Neural progenitor cell (in vitro differentiated cells): ENCODE measurements around the gene CASP9. TPM values are rescaled to one million over a fixed set of nuclear protein-coding genes. Genes with fewer than 3 reads are reported as not detected.

Source experiments
- DNase-seq: peaks from one replicate; pipeline ENCODE4 v3.0.0-alpha.2; 2016; ENCODE audit warnings: low spot score
- H2AFZ ChIP-seq: fragments of 200-600 bp; sonication (generic); replicated peaks from 2 replicates; pipeline ENCODE4 v1.6.1; 2016; ENCODE audit warnings: antibody characterized with exemption
- H3F3A ChIP-seq: fragments of 200-600 bp; sonication (generic); 2 replicates; pipeline ENCODE4 v1.6.1; 2016; ENCODE audit warnings: antibody characterized with exemption, low read depth
- H3K27ac ChIP-seq: fragments of 200-600 bp; sonication (generic); 2 replicates; pipeline ENCODE4 v1.5.1; 2016; ENCODE audit warnings: mild to moderate bottlenecking
- H3K27me3 ChIP-seq: fragments of 200-600 bp; sonication (generic); 2 replicates; pipeline ENCODE4 v1.6.1; 2016; ENCODE audit warnings: mild to moderate bottlenecking, moderate library complexity
- H3K36me3 ChIP-seq: fragments of 200-600 bp; sonication (generic); 2 replicates; pipeline ENCODE4 v1.5.1; 2016
- H3K4me1 ChIP-seq: fragments of 200-600 bp; sonication (generic); 2 replicates; pipeline ENCODE4 v1.6.1; 2016; ENCODE audit warnings: mixed run types
- H3K4me2 ChIP-seq: fragments of 200-600 bp; sonication (generic); 2 replicates; pipeline ENCODE4 v1.6.1; 2016
- H3K4me3 ChIP-seq: fragments of 200-600 bp; sonication (generic); 2 replicates; pipeline ENCODE4 v1.5.1; 2016
- H3K79me2 ChIP-seq: fragments of 200-600 bp; sonication (generic); 2 replicates; pipeline ENCODE4 v1.6.1; 2016; ENCODE audit warnings: low read depth
- H3K9ac ChIP-seq: fragments of 200-600 bp; sonication (generic); 2 replicates; pipeline ENCODE4 v1.6.1; 2016
- H3K9me3 ChIP-seq: fragments of 200-600 bp; sonication (generic); 2 replicates; pipeline ENCODE4 v1.5.1; 2016; ENCODE audit warnings: low read depth
- H4K20me1 ChIP-seq: fragments of 200-600 bp; sonication (generic); 2 replicates; pipeline ENCODE4 v1.6.1; 2016; ENCODE audit warnings: low read depth
- H3K27ac Mint-ChIP-seq: 3 replicates; pipeline ENCODE4 v1.8.0; 2021; ENCODE audit warnings: mixed read lengths
- H3K27me3 Mint-ChIP-seq: 2 replicates; pipeline ENCODE4 v1.8.0; 2022; ENCODE audit warnings: low read depth, mild to moderate bottlenecking, inconsistent platforms, moderate library complexity, mixed read lengths; ENCODE audit not compliant: insufficient read depth
- H3K36me3 Mint-ChIP-seq: 3 replicates; pipeline ENCODE4 v1.8.0; 2021; ENCODE audit warnings: mixed read lengths
- H3K4me1 Mint-ChIP-seq: 3 replicates; pipeline ENCODE4 v1.8.0; 2021; ENCODE audit warnings: mixed read lengths
- H3K4me3 Mint-ChIP-seq: 3 replicates; pipeline ENCODE4 v1.8.0; 2021; ENCODE audit warnings: mild to moderate bottlenecking, moderate library complexity, mixed read lengths
- H3K9me3 Mint-ChIP-seq: 3 replicates; pipeline ENCODE4 v1.8.0; 2020; ENCODE audit warnings: mixed read lengths
- EZH2 ChIP-seq: fragments of 200-600 bp; sonication (generic); IDR thresholded peaks from 2 replicates; pipeline ENCODE4 v1.6.1; 2017; ENCODE audit warnings: antibody characterized with exemption, mild to moderate bottlenecking, moderate library complexity
- EZH2phosphoT487 ChIP-seq: fragments of 200-600 bp; sonication (generic); IDR thresholded peaks from 2 replicates; pipeline ENCODE4 v1.6.1; 2017; ENCODE audit warnings: antibody characterized with exemption
- total RNA-seq: library from RNA; depleted of rRNA; stranded (reverse); fragments of >200 nt; gene quantifications from 2 replicates; pipeline ENCODE4 v1.2.3, GENCODE V29; 2015; ENCODE audit warnings: low replicate concordance
- TF ChIP-seq, protein P1 (sequence below): fragments of 200-600 bp; sonication (generic); IDR thresholded peaks from 2 replicates; pipeline ENCODE4 v1.5.1; 2017; ENCODE audit warnings: antibody characterized with exemption, mild to moderate bottlenecking

Gene CASP9
- total RNA-seq, 1 donor from 2014 or later = 12.4 TPM

DNA sequence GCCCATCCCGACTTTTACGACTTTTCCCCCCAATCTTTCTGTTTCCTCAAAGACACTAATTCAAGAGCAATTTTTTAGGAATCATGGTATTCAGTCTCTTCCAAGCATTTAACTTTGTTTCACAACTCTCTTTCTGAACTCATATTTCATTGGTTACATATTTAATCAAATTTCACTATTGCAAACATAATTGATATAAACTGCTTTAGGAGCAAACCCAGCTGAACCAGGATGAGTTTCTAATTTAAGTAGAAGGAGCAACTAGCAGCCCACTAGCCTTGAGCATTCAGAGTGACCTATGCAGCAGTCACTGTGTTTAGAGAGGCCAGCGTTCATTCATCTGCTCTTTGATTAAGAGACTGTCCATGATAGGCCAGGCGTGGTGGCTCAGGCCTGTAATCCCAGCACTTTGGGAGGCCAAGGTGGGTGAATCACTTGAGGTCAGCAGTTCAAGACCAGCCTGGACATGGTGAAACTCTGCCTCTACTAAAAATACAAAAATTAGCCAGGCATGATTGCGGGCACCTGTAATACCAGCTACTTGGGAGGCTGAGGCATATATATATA is 46.3 kb downstream of the CASP9 start:
- no peak overlapping the region for H3K27ac Mint-ChIP-seq

DNA sequence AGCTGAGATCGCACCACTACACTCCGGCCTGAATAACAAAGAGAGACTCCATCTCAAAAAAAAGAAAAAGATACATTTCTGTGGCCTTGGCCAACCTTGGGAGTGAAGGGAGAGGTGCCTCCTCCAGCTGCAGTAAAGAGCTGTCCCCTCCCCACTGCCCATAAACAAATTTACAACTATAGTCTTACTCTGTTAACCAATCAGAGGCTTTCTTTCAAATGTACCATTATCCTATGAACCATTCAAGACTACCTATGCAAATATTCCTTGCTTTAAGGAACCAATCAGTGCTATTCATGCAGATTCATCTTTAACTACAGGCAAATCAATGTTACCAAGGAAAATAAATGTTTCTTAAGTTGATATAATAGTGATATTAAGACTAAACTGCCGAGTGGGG is 47.1 kb downstream of the CASP9 start:
- no peak overlapping the region for H3K27ac ChIP-seq
- no peaks in the 10 kb centered on the region for H3F3A ChIP-seq
- DNase-seq = no peak
- no peaks in the 10 kb centered on the region for H3K4me1 ChIP-seq
- H3K4me2 ChIP-seq = no peak overlapping the region
- H3K4me3 Mint-ChIP-seq = no peak overlapping the region
- H3K4me3 ChIP-seq = no peak overlapping the region
- H3K27me3 ChIP-seq = no peaks in the 10 kb centered on the region
- no peaks in the 10 kb centered on the region for H3K9me3 Mint-ChIP-seq
- H3K27me3 Mint-ChIP-seq = peaks cover 2% of the 10 kb centered on the region
- no peaks in the 10 kb centered on the region for H3K36me3 Mint-ChIP-seq
- H3K9ac ChIP-seq = no peak overlapping the region
- TF ChIP-seq EZH2phosphoT487 (no peak), EZH2 (no peak)
- TF ChIP-seq, protein P1, sequence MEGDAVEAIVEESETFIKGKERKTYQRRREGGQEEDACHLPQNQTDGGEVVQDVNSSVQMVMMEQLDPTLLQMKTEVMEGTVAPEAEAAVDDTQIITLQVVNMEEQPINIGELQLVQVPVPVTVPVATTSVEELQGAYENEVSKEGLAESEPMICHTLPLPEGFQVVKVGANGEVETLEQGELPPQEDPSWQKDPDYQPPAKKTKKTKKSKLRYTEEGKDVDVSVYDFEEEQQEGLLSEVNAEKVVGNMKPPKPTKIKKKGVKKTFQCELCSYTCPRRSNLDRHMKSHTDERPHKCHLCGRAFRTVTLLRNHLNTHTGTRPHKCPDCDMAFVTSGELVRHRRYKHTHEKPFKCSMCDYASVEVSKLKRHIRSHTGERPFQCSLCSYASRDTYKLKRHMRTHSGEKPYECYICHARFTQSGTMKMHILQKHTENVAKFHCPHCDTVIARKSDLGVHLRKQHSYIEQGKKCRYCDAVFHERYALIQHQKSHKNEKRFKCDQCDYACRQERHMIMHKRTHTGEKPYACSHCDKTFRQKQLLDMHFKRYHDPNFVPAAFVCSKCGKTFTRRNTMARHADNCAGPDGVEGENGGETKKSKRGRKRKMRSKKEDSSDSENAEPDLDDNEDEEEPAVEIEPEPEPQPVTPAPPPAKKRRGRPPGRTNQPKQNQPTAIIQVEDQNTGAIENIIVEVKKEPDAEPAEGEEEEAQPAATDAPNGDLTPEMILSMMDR = no peak
- H4K20me1 ChIP-seq = no peaks in the 10 kb centered on the region
- no peaks in the 10 kb centered on the region for H3K9me3 ChIP-seq
- no peaks in the 10 kb centered on the region for H3K4me1 Mint-ChIP-seq
- H2AFZ ChIP-seq = no peak overlapping the region
- no peak overlapping the region for H3K27ac Mint-ChIP-seq
- no peaks in the 10 kb centered on the region for H3K79me2 ChIP-seq
- no peaks in the 10 kb centered on the region for H3K36me3 ChIP-seq

More for the DNA sequence above, 46.3 kb downstream of the CASP9 start:
- Histone ChIP-seq H3K4me2 (no peak overlapping the region), H3K27me3 (no peaks in the 10 kb centered on the region), H4K20me1 (no peaks in the 10 kb centered on the region), H3F3A (no peaks in the 10 kb centered on the region), H3K9ac (no peak overlapping the region), H3K9me3 (no peaks in the 10 kb centered on the region), H3K4me3 (no peak overlapping the region), H3K36me3 (no peaks in the 10 kb centered on the region), H3K4me1 (no peaks in the 10 kb centered on the region), H3K27ac (no peak overlapping the region), H3K79me2 (no peaks in the 10 kb centered on the region), H2AFZ (no peak overlapping the region)
- TF ChIP-seq EZH2phosphoT487 (no peak), EZH2 (no peak)
- TF ChIP-seq, protein P1 = no peak
- no peaks in the 10 kb centered on the region for H3K36me3 Mint-ChIP-seq
- DNase-seq = no peak
- no peaks in the 10 kb centered on the region for H3K4me1 Mint-ChIP-seq
- no peaks in the 10 kb centered on the region for H3K27me3 Mint-ChIP-seq
- H3K9me3 Mint-ChIP-seq = no peaks in the 10 kb centered on the region
- no peak overlapping the region for H3K4me3 Mint-ChIP-seq

DNA sequence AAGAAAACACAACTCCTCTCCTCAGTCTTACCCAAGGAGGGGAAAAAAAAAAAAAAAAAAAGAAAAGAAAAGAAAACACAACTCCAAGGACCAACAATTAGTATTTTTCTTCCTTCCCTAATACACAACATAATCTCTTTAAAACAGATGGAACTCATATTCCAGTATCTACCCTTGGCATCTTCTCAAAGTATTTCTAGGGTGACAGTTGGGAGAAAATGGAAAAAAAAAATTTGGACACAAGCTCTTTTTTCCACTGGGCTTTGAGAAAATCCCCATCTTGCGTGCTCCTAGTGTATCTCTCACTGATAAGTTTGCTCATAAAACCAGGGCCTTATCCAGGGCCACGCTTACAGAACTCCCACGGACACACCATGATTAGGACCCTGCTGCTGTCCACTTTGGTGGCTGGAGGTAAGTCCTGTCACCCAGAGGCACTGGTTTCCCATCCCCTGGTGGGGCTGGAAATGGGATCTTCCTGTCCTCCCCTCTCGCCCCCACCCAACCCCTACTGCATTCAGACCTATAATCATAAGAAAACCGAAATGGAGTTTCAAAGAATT is 48.2 kb downstream of the CASP9 start, which contains the start of gene CELA2B:
Gene CELA2B, plus strand, starts transcription at position 353 of the 563 bp plus-strand sequence. Its CDS starts 22 bp downstream, at position 375.
- H3K36me3 ChIP-seq = no peaks in the 10 kb centered on the region
- DNase-seq = no peak
- H4K20me1 ChIP-seq = no peaks in the 10 kb centered on the region
- no peak for TF ChIP-seq EZH2phosphoT487
- TF ChIP-seq, protein P1 = no peak
- TF ChIP-seq EZH2 = no peak
- no peaks in the 10 kb centered on the region for H3K9me3 ChIP-seq
- no peaks in the 10 kb centered on the region for H3K4me1 Mint-ChIP-seq
- H3K9ac ChIP-seq = no peak within 1 kb of the TSS
- no peak within 1 kb of the TSS for H3K4me3 Mint-ChIP-seq
- no peaks in the 10 kb centered on the region for H3K27me3 ChIP-seq
- no peaks in the 10 kb centered on the region for H3F3A ChIP-seq
- peaks cover 2% of the 10 kb centered on the region for H3K27me3 Mint-ChIP-seq
- no peaks in the 10 kb centered on the region for H3K79me2 ChIP-seq
- no peak within 1 kb of the TSS for H3K4me2 ChIP-seq
- H3K4me3 ChIP-seq = no peak within 1 kb of the TSS
- H3K4me1 ChIP-seq = no peaks in the 10 kb centered on the region
- no peaks in the 10 kb centered on the region for H3K36me3 Mint-ChIP-seq
- no peak within 1 kb of the TSS for H3K27ac ChIP-seq
- H2AFZ ChIP-seq = no peak within 1 kb of the TSS
- no peak within 1 kb of the TSS for H3K27ac Mint-ChIP-seq
- no peaks in the 10 kb centered on the region for H3K9me3 Mint-ChIP-seq
